ENCODE measurements around the gene CHSY3. TPM values are rescaled to one million over a fixed set of nuclear protein-coding genes. Genes with fewer than 3 reads are reported as not detected.
A peak's percentile ranks its signal among the peaks of the same experiment; 100 is the strongest.
"Not testable (repeated sequence)": the region's sequence is repeated elsewhere in the genome, so short reads cannot be mapped to it uniquely, and the experiment has no call there.

CHSY3 gene
- total RNA-seq, 1 experiment from 2014 or later = 9.3 TPM

DNA sequence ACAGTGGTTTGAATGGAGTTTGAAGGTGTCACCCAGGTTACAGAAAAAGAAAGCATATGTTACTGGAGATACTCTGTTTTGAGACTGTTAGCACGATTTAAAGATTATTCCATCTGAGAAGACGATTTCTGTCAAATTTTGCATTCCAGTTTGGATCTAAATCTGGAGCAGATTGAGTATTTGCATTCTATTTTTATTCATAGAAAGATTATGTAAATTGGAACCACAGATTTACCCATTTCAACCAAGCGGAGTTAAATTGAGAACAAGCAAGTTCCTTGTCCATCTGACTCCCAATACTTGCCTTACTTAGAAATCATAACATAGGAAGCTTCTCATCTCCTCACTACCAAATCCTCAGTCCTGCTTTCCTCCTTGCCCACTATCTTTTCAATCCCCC, 255.7 kb downstream of the CHSY3 start:
- DNase-seq (ENCODE audit: low spot score) = no peak

DNA sequence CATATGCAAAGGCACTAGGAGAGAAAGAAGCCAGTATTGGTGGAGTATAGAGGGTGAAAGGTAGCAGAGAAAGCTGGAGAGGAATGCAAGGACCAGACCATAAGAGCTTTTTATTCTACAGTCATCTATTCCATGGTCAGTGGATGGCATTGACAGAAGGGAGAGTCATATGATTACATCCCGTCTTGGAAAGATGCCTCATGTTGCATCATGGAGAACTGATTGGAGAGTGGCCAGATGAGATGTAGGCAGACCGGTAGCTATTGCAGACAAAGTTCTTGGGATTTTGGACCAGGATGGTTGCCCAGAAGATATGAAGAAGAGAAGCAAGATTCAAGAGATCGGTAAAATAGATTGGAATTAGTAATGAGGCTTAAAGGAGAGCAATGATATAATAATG, 260.7 kb downstream of the CHSY3 start:
- peak; percentile 11 for DNase-seq (ENCODE audit: low spot score)

DNA sequence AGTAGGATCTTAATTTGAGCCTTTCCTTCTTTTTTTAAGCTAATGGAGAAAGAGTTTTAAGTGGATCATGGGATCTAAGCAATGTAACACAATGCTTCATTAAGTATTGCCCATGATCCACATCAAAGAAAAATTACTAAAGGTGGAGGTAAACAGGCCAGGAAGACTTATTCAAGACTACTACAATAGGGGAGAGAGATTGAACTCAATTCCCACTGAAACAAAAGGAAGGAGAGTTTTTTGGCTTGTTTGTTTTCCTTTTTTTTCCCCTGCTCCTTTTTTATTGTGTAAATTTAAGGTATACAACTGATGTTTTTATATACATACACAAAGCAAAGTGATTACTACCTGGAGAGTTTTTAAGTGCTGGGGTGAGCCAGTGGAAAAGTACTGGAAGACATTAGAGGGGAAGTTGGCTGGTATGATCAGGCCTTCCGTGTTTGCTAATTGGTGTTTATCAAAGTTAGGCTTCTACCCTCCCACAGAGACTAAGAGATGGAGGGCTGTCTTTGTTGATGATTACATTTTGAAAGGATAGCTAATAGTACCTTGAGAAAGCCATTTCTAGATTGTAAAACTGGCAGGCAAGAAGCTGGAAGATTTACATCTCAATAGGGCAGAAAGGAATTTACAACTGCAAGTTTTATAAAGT, 262.7 kb downstream of the CHSY3 start:
- DNase-seq (ENCODE audit: low spot score) = no peak

DNA sequence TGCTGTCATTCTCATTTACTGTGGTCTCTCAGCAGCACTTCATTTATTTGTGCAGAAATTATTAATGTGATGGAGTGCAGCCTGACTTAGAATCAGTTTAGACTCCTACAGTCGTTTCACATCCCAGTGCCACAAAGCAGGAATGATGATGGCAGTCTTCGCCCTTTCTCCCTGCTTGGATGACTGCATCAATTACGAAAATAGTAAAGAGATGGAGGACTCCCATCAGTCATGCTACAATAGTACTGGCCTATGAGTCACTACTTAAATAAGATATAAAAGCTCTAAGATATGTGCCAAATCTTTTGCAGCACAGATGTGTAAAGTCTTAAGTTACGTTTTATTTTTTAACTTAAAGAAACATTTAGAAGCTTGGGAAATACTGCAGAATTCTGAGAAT, 263.9 kb downstream of the CHSY3 start:
- peak; percentile 19 for DNase-seq (ENCODE audit: low spot score)

DNA sequence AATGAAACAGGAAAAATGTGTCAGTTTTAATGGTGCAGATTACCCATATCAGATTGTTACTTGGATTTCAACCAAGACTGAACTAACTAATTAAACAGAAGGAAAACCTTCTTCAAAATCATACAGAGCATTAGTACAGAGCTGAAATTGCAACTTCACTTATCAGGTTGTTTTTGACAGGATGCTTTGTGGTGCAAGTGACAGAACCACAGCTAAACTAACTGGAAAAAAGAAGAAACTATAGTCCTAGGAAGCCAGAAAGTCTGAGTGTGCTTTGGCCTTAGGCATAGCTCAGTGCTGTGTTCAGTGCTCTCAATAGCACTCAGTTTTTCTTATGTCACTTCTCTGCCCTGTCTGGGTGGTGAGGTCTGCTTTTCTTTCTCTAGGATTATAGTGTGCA, 267.4 kb downstream of the CHSY3 start:
- no peak for DNase-seq (ENCODE audit: low spot score)

DNA sequence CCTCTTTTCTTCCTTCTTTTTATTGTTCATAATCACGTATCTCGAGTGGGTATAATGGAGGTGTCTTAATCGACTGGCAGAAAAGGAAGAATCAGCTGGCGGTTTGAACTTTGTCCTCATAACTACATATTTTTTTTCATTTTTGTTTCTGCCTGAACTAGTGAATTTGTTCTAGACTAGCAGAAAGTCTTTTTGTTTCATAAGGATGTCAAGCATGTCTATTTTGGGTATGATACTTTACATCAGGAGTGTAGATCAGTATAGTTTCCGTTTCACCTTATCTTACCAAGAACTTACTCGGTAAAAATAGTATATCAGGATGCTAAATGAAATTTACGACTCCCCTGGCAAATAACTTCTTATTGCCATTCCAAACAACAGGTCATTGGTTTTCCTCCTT, 278.9 kb downstream of the CHSY3 start:
- no peak for DNase-seq (ENCODE audit: low spot score)

DNA sequence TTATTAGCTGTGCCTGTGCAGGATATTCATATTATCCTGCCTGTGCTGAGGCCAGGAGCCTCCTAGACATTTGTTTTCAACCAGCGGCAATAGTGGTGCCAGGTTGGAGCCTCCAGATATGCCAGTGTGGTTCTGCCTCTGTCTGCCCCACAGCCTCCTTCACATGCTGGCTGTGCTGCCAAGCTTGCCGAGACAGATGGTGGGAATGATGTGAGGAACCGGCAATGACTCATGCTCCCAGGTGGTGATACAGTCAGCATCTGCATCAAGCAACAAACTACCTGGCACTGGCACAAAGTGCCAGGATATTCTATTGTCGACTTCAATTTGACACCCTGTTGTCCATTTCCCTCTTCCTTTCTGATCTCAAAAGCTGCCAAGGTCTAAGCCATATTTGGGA, 285.7 kb downstream of the CHSY3 start:
- no peak for DNase-seq (ENCODE audit: low spot score)

DNA sequence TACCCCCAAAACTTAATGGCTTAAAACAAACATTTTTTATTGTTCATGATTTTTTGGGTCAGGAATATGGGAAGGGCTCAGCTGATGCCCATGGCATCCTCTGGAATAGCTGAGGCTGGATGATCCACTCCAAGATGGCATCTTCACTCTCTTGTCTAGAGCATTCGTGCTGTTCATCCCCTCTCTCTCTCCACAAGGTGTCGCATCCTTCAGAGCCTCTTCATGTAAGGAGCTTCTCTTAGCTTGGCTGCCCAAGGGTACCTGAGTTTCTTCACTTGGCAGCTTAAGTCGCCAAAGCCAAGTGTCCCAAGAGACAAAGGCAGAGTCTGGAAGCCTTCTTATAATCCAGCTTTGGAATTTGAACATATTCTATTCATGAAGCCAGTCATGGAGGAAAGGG, 294.7 kb downstream of the CHSY3 start:
- DNase-seq (ENCODE audit: low spot score) = peak; percentile 63

DNA sequence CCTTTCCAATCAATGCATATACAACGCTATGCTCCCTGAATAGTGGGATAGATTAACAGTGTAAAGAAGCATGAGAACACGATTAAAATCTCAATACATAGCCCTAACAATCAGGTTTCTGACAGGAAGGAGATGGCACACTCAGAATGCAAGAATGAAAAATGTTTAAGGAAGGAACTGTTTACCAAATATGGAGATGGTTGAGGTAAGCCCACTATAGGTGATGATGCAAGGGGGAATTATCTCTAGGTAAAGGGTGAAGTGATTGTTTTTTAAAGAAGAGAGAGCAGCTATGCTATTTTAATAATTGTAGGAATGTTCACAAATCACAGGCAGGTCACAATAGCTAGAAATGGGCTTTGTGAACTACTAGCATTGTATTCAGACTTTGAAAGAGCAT, 302.4 kb downstream of the CHSY3 start:
- DNase-seq (ENCODE audit: low spot score) = no peak

DNA sequence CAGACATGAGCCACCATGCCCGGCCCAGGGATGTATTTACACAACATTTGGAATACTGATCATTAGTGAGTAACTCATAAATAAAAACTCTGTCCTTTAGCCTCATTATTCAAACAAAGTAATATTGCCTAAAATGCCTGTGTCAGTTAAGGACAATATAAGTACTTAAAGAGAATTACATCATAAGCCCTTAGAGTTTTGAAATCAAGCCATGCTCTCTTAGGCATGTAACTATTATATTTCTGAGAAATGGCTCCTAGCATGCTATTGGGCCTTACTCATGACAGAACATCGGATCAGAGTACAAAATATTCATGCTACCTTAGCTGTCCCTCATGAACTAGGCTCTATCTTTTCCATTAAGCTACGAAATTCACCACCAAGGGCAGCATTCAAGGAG, 309.3 kb downstream of the CHSY3 start:
- no peak for DNase-seq (ENCODE audit: low spot score)

DNA sequence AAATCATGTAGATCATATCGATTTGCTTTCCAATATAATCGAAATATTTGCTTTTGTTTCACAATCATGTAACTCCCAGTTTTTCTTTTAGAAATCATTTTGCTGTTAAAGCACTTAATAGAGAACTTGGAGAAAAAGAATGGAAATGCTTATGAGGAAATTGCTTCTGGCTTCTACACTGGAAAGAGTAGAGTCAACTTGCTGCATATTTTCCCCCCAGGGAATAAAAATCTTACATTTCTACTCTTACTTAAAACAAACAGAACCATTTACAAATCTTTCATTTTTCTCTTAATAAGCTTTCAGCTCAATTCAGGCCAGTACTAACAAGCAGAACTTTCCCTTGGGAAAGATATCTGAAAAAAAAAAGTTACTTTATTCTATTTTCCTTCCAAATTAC, 312.0 kb downstream of the CHSY3 start:
- DNase-seq (ENCODE audit: low spot score) = no peak

DNA sequence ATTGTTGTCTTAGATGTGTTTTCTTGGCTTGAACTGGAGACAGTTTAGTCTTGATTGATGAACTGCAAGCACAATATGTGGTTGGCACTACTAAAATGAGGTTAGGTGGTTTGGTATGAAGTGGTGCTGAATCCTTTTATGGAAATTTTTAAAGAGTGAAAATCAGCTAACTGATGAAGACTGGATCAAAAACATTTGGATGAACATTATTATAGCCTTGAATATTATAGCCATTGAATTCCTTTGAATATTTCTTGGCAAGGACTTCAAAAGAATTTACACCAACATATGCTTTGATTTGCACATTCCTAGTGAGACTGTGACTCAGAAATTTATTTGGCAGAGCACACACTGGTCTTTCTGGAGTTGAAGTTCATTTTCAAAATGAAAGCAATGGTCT, 318.3 kb downstream of the CHSY3 start:
- DNase-seq (ENCODE audit: low spot score) = no peak

DNA sequence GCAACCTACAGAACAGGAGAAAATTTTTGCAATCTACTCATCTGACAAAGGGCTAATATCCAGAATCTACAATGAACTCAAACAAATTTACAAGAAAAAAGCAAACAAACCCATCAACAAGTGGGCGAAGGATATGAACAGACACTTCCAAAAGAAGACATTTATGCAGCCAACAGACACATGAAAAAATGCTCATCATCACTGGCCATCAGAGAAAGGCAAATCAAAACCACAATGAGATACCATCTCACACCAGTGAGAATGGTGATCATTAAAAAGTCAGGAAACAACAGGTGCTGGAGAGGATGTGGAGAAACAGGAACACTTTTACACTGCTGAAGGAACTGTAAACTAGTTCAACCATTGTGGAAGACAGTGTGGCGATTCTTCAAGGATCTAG, 322.3 kb downstream of the CHSY3 start:
- DNase-seq (ENCODE audit: low spot score) = not testable (repeated sequence)

DNA sequence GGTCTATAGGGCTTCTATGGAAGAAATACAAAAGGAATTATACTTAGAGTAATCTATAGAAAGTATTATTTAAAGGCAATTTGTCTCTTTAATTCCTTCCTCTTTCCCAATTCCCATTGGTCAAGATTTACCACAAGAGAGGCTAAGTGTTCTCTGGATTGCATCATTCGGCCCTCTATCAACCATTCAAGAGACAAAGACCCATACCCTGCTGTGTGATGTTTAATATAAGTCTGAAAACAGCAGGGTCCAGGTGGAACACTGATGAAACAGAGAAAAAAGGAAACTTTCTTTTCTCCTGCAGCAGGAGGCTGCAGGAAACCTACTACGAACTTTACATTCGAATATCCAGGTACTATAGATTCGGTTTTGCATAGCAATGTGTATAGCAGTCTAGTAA, 323.4 kb downstream of the CHSY3 start:
- no peak for DNase-seq (ENCODE audit: low spot score)

DNA sequence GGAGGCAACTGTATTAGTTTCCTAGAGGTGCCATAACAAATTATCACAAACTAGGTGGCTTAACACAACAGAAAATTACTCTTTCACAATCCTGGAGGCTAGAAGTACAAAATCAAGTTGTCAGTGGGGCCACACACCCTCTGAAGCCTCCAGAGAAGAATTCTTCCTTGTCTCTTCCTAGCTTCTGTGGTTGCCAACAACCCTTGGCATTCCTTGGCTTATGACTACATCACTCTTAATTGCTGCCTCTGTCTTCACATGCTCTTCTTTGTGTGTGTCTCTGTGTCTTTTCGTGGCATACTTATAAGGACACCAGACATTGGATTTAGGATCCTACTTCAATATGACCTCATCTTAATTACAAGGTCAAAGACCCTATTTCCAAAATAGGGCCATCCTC, 327.5 kb downstream of the CHSY3 start:
- no peak for DNase-seq (ENCODE audit: low spot score)

DNA sequence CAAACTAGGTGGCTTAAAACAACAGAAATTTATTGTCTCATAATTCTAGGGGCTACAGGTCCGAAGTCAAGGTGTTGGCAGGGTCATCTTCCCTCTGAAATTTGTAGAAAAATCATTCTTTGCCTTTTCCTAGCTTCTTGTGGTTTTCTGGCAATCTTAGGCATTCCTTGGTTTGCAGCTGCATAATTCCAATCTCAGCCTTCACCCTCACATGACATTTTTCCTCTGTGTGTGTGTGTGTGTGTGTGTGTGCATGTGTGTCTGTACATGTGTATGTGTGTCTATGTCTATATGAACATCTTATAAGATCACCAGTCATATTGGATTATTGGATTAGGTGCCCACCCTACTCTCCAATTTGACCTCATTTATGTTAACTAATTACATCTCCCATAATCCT, 330.6 kb downstream of the CHSY3 start:
- DNase-seq (ENCODE audit: low spot score) = no peak

Other genes with a start within 250 kb of the CHSY3 start
- gene MINAR2, start 156.4 kb upstream of the CHSY3 start, total RNA-seq (2014; rRNA removed; shearing (Covaris generic)) = 0.21 TPM in 1 of 2 replicates, not detected in the other